Suprapubic skin (tissue), 4 donors: Measurements from ENCODE around the gene ARCN1. TPM values are rescaled to one million over a fixed set of nuclear protein-coding genes. Genes with fewer than 3 reads are reported as not detected.
A peak's percentile ranks its signal among the peaks of the same experiment; 100 is the strongest.

Source experiments
- DNase-seq, 2 donors: peaks; one replicate each; pipeline ENCODE4 v3.0.0-alpha.2; 2019; ENCODE audit warnings: low spot score in 2 of 2
- H3K27ac ChIP-seq: fragments of 200-600 bp; sonication (generic); one replicate; pipeline ENCODE4 v1.5.1; 2019
- H3K27me3 ChIP-seq: fragments of 200-600 bp; sonication (generic); one replicate; pipeline ENCODE4 v1.5.1; 2019
- H3K36me3 ChIP-seq: fragments of 200-600 bp; sonication (generic); one replicate; pipeline ENCODE4 v1.5.1; 2019
- H3K4me1 ChIP-seq: fragments of 200-600 bp; sonication (generic); one replicate; pipeline ENCODE4 v1.5.1; 2019
- H3K4me3 ChIP-seq: fragments of 200-600 bp; sonication (generic); one replicate; pipeline ENCODE4 v1.5.1; 2019; ENCODE audit warnings: mild to moderate bottlenecking
- H3K9me3 ChIP-seq: fragments of 200-600 bp; sonication (generic); one replicate; pipeline ENCODE4 v1.5.1; 2019
- EP300 ChIP-seq: sonication (generic); formaldehyde crosslinking; IDR thresholded peaks from one replicate; pipeline ENCODE4 v1.6.1; 2017; ENCODE audit warnings: antibody characterized with exemption
- POLR2A ChIP-seq, 2 donors: fragments of 450-650 bp; IDR thresholded peaks; one replicate each; pipeline ENCODE4 v1.6.1; 2017; ENCODE audit warnings: antibody characterized with exemption in 2 of 2, mild to moderate bottlenecking in 2 of 2, moderate library complexity in 2 of 2
- POLR2AphosphoS5 ChIP-seq, 3 donors: sonication (generic); formaldehyde crosslinking; IDR thresholded peaks; one replicate each; pipeline ENCODE4 v1.6.1; 2017; ENCODE audit warnings: antibody characterized with exemption in 3 of 3
- WGBS: methylation state at CpG from one replicate; pipeline ENCODE4 v1.1.5; 2018; 5-methylcytosine and 5-hydroxymethylcytosine counted together
- total RNA-seq, 4 donors: library from RNA; depleted of rRNA; stranded (reverse); fragments of >200 nt; gene quantifications; one replicate each; pipeline ENCODE4 v1.1.0, GENCODE V29; 2016
- TF ChIP-seq, protein P1 (sequence below), 2 donors: fragments of 200-600 bp in 1 of 2; fragments of 450-650 bp in 1 of 2; sonication (generic) in 1 of 2; IDR thresholded peaks; one replicate each; pipeline ENCODE4 v1.5.1; 2016 to 2019; ENCODE audit warnings: antibody characterized with exemption in 2 of 2, mild to moderate bottlenecking in 1 of 2, moderate library complexity in 1 of 2

Gene ARCN1
- total RNA-seq, 4 donors from 2014 or later: 70.3 to 80.7 (median 77.0) TPM

DNA sequence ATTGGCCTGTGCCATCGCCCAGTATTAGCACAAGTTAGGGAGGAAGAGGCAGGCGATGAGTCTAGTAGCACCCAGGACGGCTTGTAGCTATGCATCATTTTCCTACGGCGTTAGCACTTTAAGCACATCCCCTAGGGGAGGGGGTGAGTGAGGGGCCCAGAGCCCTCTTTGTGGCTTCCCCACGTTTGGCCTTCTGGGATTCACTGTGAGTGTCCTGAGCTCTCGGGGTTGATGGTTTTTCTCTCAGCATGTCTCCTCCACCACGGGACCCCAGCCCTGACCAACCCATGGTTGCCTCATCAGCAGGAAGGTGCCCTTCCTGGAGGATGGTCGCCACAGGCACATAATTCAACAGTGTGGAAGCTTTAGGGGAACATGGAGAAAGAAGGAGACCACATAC, 36.9 kb upstream of the ARCN1 start:
- H3K27me3 ChIP-seq: no peaks in the 10 kb centered on the region
- TF ChIP-seq POLR2AphosphoS5 (IDR thresholded peaks at IDR 0.05) (no peak), EP300 (no peak)
- H3K4me1 ChIP-seq: peaks cover 16% of the 10 kb centered on the region
- no peak for DNase-seq
- peaks cover 12% of the 10 kb centered on the region for H3K36me3 ChIP-seq
- H3K9me3 ChIP-seq: no peaks in the 10 kb centered on the region
- no peak overlapping the region for H3K27ac ChIP-seq
- no peak overlapping the region for H3K4me3 ChIP-seq
- 83% methylated on average over 9 of the region's 9 CpGs for WGBS

DNA sequence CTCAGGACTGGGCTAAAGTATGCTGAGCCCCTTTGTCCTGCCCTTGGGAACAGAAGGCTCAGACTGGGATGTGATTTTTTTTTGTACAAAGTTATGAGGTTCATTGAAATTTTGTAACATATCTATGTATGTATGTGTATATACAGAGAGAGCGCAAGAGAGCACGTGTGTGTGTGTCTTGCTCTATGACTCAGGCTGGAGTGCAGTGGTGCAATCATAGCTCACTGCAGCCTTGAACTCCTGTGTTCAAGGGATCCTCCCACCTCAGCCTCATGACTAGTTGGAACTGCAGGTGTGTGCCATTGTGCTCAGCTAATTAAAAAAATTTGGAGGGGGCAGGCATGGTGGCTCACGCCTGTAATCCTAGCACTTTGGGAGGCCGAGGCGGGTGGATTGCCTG, 35.5 kb upstream of the ARCN1 start:
- H3K36me3 ChIP-seq: peaks cover 15% of the 10 kb centered on the region
- no peaks in the 10 kb centered on the region for H3K27me3 ChIP-seq
- DNase-seq: no peak
- no peak overlapping the region for H3K4me3 ChIP-seq
- TF ChIP-seq, protein P1, sequence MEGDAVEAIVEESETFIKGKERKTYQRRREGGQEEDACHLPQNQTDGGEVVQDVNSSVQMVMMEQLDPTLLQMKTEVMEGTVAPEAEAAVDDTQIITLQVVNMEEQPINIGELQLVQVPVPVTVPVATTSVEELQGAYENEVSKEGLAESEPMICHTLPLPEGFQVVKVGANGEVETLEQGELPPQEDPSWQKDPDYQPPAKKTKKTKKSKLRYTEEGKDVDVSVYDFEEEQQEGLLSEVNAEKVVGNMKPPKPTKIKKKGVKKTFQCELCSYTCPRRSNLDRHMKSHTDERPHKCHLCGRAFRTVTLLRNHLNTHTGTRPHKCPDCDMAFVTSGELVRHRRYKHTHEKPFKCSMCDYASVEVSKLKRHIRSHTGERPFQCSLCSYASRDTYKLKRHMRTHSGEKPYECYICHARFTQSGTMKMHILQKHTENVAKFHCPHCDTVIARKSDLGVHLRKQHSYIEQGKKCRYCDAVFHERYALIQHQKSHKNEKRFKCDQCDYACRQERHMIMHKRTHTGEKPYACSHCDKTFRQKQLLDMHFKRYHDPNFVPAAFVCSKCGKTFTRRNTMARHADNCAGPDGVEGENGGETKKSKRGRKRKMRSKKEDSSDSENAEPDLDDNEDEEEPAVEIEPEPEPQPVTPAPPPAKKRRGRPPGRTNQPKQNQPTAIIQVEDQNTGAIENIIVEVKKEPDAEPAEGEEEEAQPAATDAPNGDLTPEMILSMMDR (IDR thresholded peaks at IDR 0.05): no peak
- TF ChIP-seq EP300: no peak
- TF ChIP-seq POLR2AphosphoS5 (IDR thresholded peaks at IDR 0.05): no peak
- no peak for TF ChIP-seq POLR2A (IDR thresholded peaks at IDR 0.05)
- H3K9me3 ChIP-seq: no peaks in the 10 kb centered on the region
- WGBS: 94% methylated on average over 5 of the region's 5 CpGs
- peaks cover 3% of the 10 kb centered on the region for H3K4me1 ChIP-seq
- no peak overlapping the region for H3K27ac ChIP-seq

DNA sequence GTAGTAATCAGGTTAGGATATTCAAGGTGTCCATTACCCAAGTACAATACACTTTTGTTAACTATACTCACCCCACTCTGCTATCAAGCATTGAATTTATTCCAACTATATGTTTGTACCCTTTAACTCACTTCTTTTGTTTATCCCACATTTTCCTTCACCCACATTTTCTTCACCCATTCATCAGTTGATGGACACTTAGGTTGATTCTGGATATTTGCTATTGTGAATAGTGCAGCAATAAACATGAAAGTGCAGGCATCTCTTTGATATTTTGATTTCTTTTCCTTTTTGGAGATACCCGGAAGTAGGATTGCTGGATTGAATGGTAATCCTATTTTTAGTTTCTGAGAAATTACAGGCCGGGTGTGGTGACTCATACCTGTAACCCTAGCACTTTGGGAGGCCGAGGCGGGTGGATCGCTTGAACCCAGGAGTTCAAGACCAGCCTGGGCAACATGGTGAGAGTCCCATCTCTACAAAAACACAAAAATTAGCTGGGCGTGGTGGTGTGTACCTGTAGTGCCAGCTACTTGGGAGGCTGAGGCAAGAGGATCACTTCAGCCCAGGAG, 34.7 kb upstream of the ARCN1 start:
- H3K27me3 ChIP-seq: no peaks in the 10 kb centered on the region

DNA sequence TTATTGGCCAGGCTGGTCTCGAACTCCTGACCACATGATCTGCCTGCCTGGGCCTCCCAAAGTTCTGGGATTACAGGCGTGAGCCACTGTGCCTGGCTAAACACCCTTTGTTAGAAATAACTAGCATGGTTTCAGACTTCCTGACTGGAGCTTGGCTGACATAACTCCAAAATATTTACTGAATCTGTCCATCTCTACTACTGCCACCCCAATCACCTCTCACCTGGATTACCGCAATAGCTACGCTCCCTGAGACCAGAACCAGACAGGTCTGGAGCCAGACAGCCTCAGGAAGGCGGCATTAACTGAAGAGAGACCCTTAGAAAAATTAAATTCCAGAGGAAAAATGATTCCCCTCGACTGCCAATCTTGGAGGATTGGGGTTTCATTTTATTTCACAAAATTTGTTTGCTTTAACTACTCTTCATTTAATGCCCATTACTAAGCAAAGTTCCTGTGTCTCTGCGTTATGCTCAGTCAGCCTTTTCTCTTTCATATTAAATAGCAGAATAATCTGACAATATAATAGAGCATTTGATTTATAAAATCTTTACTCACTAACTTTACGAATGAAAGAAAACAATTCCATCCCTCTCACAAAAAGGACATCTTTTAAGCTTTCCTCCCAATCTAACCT, 28.1 kb upstream of the ARCN1 start:
- Histone ChIP-seq H3K4me3 (no peak overlapping the region), H3K9me3 (no peaks in the 10 kb centered on the region), H3K27ac (no peak overlapping the region), H3K27me3 (no peaks in the 10 kb centered on the region), H3K36me3 (peaks cover 43% of the 10 kb centered on the region), H3K4me1 (no peaks in the 10 kb centered on the region)
- TF ChIP-seq POLR2AphosphoS5 (IDR thresholded peaks at IDR 0.05) (no peak), EP300 (no peak), POLR2A (IDR thresholded peaks at IDR 0.05) (no peak)
- TF ChIP-seq, protein P1 (IDR thresholded peaks at IDR 0.05): no peak
- no peak for DNase-seq
- 91% methylated on average over 8 of the region's 8 CpGs for WGBS

More for the DNA sequence above, 34.7 kb upstream of the ARCN1 start:
- Histone ChIP-seq H3K36me3 (peaks cover 17% of the 10 kb centered on the region), H3K9me3 (no peaks in the 10 kb centered on the region), H3K27ac (no peak overlapping the region), H3K4me1 (no peaks in the 10 kb centered on the region), H3K4me3 (no peak overlapping the region)
- no peak for TF ChIP-seq POLR2AphosphoS5 (IDR thresholded peaks at IDR 0.05)
- no peak for TF ChIP-seq POLR2A (IDR thresholded peaks at IDR 0.05)
- TF ChIP-seq, protein P1 (IDR thresholded peaks at IDR 0.05): no peak
- no peak for TF ChIP-seq EP300
- DNase-seq: no peak
- WGBS: 93% methylated on average over 6 of the region's 6 CpGs

DNA sequence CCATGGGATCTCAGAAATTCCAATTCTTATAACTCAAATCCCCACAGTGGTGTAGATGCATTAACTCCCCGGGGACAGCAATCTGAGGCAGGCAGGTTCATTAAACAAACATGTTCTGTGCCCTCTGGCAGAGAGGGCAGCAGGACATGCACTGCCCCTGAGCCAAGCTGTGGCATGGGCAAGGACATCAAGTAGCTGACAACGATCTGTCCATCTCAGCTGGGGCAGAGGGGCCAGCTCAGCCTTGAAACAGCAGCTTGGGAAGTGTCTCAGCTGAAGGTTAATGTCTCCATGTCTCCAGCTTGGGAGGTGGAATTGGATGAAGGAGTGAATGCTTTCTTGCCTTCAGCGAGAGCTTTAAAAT, 27.6 kb upstream of the ARCN1 start:
- DNase-seq: peak in 1 of 2 donors; percentile 40
- Histone ChIP-seq H3K4me3 (no peak overlapping the region), H3K36me3 (peaks cover 43% of the 10 kb centered on the region), H3K27ac (no peak overlapping the region), H3K27me3 (no peaks in the 10 kb centered on the region), H3K9me3 (no peaks in the 10 kb centered on the region), H3K4me1 (no peaks in the 10 kb centered on the region)
- no peak for TF ChIP-seq POLR2A (IDR thresholded peaks at IDR 0.05)
- TF ChIP-seq EP300: no peak
- WGBS: 90% methylated on average over 3 of the region's 3 CpGs

DNA sequence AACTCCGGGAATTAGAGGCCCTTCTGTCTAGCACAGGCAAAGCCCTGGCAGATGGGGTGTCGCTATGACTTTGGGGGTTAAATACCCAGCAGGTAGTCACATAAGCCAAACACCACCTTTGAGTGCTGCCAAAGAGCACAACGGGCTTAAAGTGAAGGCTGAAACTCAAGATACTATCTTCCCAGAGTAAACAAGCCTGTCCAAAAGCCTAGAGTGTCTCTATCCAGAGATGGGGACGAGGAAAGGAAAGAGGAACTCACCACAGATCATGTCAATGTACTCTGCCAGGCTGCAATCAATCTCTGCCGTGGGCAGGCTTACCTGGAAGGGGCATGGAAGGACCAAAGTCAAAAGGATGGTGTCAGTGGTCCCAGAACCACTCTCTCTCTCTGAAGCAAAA, 26.7 kb upstream of the ARCN1 start:
- 71% methylated on average over 5 of the region's 5 CpGs for WGBS
- H3K9me3 ChIP-seq: no peaks in the 10 kb centered on the region
- H3K4me1 ChIP-seq: no peaks in the 10 kb centered on the region
- DNase-seq: peak in 1 of 2 donors; percentile 11
- no peak overlapping the region for H3K27ac ChIP-seq
- no peaks in the 10 kb centered on the region for H3K27me3 ChIP-seq
- no peak overlapping the region for H3K4me3 ChIP-seq
- H3K36me3 ChIP-seq: peaks cover 46% of the 10 kb centered on the region
- TF ChIP-seq POLR2A (IDR thresholded peaks at IDR 0.05) (no peak), POLR2AphosphoS5 (IDR thresholded peaks at IDR 0.05) (no peak), EP300 (no peak)
- TF ChIP-seq, protein P1 (IDR thresholded peaks at IDR 0.05): no peak
